Transverse colon (tissue), 3 donors: Measurements from ENCODE around the gene CCNG1.
"Not testable (repeated sequence)": the region's sequence is repeated elsewhere in the genome, so short reads cannot be mapped to it uniquely, and the experiment has no call there.

Experiments used
- CTCF ChIP-seq, 5 experiments: fragments of 200-600 bp in 3 of 5; fragments of 450-650 bp in 2 of 5; sonication (generic) in 3 of 5; IDR thresholded peaks; 1 replicate in 2 of 5; 2 replicates in 3 of 5; pipeline ENCODE4 v1.5.1; 2016 to 2017; ENCODE audit warnings: antibody characterized with exemption in 5 of 5, inconsistent platforms in 3 of 5, mild to moderate bottlenecking in 2 of 5, moderate library complexity in 1 of 5
- POLR2A ChIP-seq: fragments of 450-650 bp; IDR thresholded peaks from one replicate; pipeline ENCODE4 v1.6.1; 2016; ENCODE audit warnings: antibody characterized with exemption, mild to moderate bottlenecking, moderate library complexity

GRCh38 chr5:163396818-163397340 lies 40.5 kb upstream of the CCNG1 start:
- TF ChIP-seq POLR2A; CTCF (IDR thresholded peaks at IDR 0.05): not testable (repeated sequence)
